Right lobe of liver (tissue), 4 donors: ENCODE data around the gene SLC25A42.

ENCODE experiments used
- CTCF ChIP-seq, 4 donors: fragments of 200-600 bp in 3 of 4; fragments of 450-650 bp in 1 of 4; IDR thresholded peaks; one replicate each; pipeline versions ENCODE4 v1.5.1 to v1.8.0; 2016 to 2022; ENCODE audit warnings: antibody characterized with exemption in 4 of 4, mild to moderate bottlenecking in 2 of 4
- POLR2A ChIP-seq: fragments of 450-650 bp; IDR thresholded peaks from one replicate; pipeline ENCODE4 v1.6.1; 2017; ENCODE audit warnings: antibody characterized with exemption, mild to moderate bottlenecking
- donor health status: DM: no; HTN: no; CAD: no.
- donor health status: DM: no; HTN: no; CAD: no.
- donor health status: DM: no; HTN: yes; CAD: no.

GRCh38 chr19:19078801-19079200, 15.0 kb downstream of the SLC25A42 start:
- TF ChIP-seq CTCF (IDR thresholded peaks at IDR 0.05) (no peak), POLR2A (no peak)
